H1 (cell line): Measurements from ENCODE around the gene DMXL2. TPM values are rescaled to one million over a fixed set of nuclear protein-coding genes. Genes with fewer than 3 reads are reported as not detected.

ENCODE experiments used
- JUND ChIP-seq: IDR thresholded peaks from 2 replicates; pipeline ENCODE4 v1.6.1; 2011; ENCODE audit warnings: mild to moderate bottlenecking, improper control_type of control experiment, low read length
- TBP ChIP-seq: IDR thresholded peaks from 2 replicates; pipeline ENCODE4 v1.6.1; 2011; ENCODE audit warnings: low read depth, low read length, improper control_type of control experiment
- polyA plus RNA-seq, 7 experiments: library from polyadenylated mRNA; depleted of rRNA in 3 of 7; stranded (reverse) in 5 of 7; unstranded in 2 of 7; fragments of >200 nt in 5 of 7; fragments of 200-250 nt in 2 of 7; gene quantifications; 1 replicate in 5 of 7; 2 replicates in 1 of 7; 4 replicates in 1 of 7; pipeline versions ENCODE4 v1.2.1 to v1.2.3, GENCODE V29; 2011 to 2013; ENCODE audit warnings: missing spikeins in 2 of 7, mixed read lengths in 2 of 7
- total RNA-seq: library from RNA; stranded (reverse); fragmentation: NEBNext Ultra II Directional; extraction: Animal tissue kit (Norgen Biotek cat#: 25700); gene quantifications from 2 replicates; pipeline ENCODE4 v1.2.1, GENCODE V29; 2021
- TF ChIP-seq, protein P1 (sequence below): IDR thresholded peaks from 2 replicates; pipeline ENCODE4 v1.6.1; 2012; ENCODE audit warnings: low read length, inconsistent platforms

DMXL2 gene
- total and polyA plus RNA-seq, 2 of the 8 experiments (the other 6 are each of a cell fraction or from before 2014, with no cell fraction given) = 9.5 to 10.6 TPM

DNA sequence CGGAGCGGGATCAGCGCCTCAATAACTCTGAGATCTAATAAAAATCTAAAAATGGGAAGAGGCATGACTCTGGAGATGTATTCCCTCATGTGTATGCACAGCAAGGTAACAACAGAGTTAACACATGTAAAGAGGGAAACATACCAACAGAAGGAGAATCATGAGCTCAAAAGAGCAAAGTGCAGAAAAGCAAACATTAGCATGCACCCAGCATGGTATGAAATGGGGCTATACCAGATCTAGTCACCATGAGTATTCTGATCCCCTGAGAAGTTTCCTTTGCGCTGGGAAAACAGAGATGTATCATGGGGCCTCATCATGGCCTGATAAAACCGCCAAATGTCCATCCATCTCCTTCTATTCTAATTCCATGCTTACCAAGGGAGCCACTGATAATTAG lies 152.1 kb downstream of the DMXL2 start (continued):
- TF ChIP-seq, protein P1, sequence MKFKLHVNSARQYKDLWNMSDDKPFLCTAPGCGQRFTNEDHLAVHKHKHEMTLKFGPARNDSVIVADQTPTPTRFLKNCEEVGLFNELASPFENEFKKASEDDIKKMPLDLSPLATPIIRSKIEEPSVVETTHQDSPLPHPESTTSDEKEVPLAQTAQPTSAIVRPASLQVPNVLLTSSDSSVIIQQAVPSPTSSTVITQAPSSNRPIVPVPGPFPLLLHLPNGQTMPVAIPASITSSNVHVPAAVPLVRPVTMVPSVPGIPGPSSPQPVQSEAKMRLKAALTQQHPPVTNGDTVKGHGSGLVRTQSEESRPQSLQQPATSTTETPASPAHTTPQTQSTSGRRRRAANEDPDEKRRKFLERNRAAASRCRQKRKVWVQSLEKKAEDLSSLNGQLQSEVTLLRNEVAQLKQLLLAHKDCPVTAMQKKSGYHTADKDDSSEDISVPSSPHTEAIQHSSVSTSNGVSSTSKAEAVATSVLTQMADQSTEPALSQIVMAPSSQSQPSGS = no peak
- TF ChIP-seq TBP = no peak
- no peak for TF ChIP-seq JUND
